SK-N-MC (cell line): Measurements from ENCODE around the gene VTI1B.
"Not testable (repeated sequence)": the region's sequence is repeated elsewhere in the genome, so short reads cannot be mapped to it uniquely, and the experiment has no call there.

Source experiments
- DNase-seq: peaks from one replicate; pipeline ENCODE4 v3.0.0-alpha.2; 2011; ENCODE audit warnings: low read depth, low spot score
- H3K27ac ChIP-seq: fragments of 200-600 bp; sonication (generic); 2 replicates; pipeline ENCODE4 v1.5.1; 2016; ENCODE audit warnings: mixed run types
- H3K36me3 ChIP-seq: fragments of 200-600 bp; sonication (generic); 2 replicates; pipeline ENCODE4 v1.6.1; 2017; ENCODE audit warnings: antibody characterized with exemption, low read length, mixed read lengths; ENCODE audit not compliant: insufficient read depth
- H3K4me3 ChIP-seq: fragments of 200-600 bp; sonication (generic); 2 replicates; pipeline ENCODE4 v1.5.1; 2016
- H3K9ac ChIP-seq: fragments of 200-600 bp; sonication (generic); 2 replicates; pipeline ENCODE4 v1.8.0; 2017; ENCODE audit warnings: mixed run types, mixed read lengths; ENCODE audit not compliant: insufficient read length
- H3K9me3 ChIP-seq: fragments of 200-600 bp; sonication (generic); 2 replicates; pipeline ENCODE4 v1.6.1; 2017; ENCODE audit warnings: low read depth, mild to moderate bottlenecking, antibody characterized with exemption, low read length, moderate library complexity, mixed read lengths
- EZH2 ChIP-seq: fragments of 200-600 bp; sonication (generic); IDR thresholded peaks from one replicate; pipeline ENCODE4 v1.6.1; 2017; ENCODE audit warnings: antibody characterized with exemption
- FOXP2 ChIP-seq: optimal IDR thresholded peaks from 2 replicates; pipeline ENCODE3; 2011; ENCODE audit warnings: mild to moderate bottlenecking, moderate library complexity; ENCODE audit not compliant: insufficient read depth; ENCODE audit errors: extremely low read length, control extremely low read depth
- POLR2AphosphoS5 ChIP-seq: IDR thresholded peaks from 2 replicates; pipeline ENCODE4 v1.6.1; 2012; ENCODE audit warnings: mild to moderate bottlenecking, low read depth, low read length, borderline replicate concordance

VTI1B gene

GRCh38 chr14:67643713-67644112 is 30.7 kb downstream of the VTI1B start:
- no peak for DNase-seq
- Histone ChIP-seq H3K9ac (no peak overlapping the region), H3K4me3 (no peak overlapping the region), H3K9me3 (no peaks in the 10 kb centered on the region), H3K36me3 (peaks cover 43% of the 10 kb centered on the region), H3K27ac (no peak overlapping the region; the same call in 1 of the 2 replicates)
- no peak for TF ChIP-seq EZH2
- TF ChIP-seq POLR2AphosphoS5, result no peak
- TF ChIP-seq FOXP2, result no peak

GRCh38 chr14:67641902-67642749 is 32.3 kb downstream of the VTI1B start:
- no peak for DNase-seq
- no peak overlapping the region for H3K27ac ChIP-seq
- H3K9ac ChIP-seq, result no peak overlapping the region
- H3K4me3 ChIP-seq, result no peak overlapping the region
- peaks cover 31% of the 10 kb centered on the region for H3K36me3 ChIP-seq
- TF ChIP-seq EZH2, result no peak
- TF ChIP-seq POLR2AphosphoS5, result no peak
- no peaks in the 10 kb centered on the region for H3K9me3 ChIP-seq

- no peak for TF ChIP-seq EZH2
- no peak for TF ChIP-seq POLR2AphosphoS5
- TF ChIP-seq FOXP2, result no peak
- H3K27ac ChIP-seq, result no peak overlapping the region
- DNase-seq, result no peak
- H3K4me3 ChIP-seq, result no peak overlapping the region
- H3K36me3 ChIP-seq, result peaks cover 26% of the 10 kb centered on the region
- no peak overlapping the region for H3K9ac ChIP-seq
- no peaks in the 10 kb centered on the region for H3K9me3 ChIP-seq
Measured at GRCh38 chr14:67641480-67641879, 33.0 kb downstream of the VTI1B start.

GRCh38 chr14:67638642-67639041 is 35.8 kb downstream of the VTI1B start:
- TF ChIP-seq FOXP2 (no peak), POLR2AphosphoS5 (no peak), EZH2 (no peak)
- H3K4me3 ChIP-seq, result no peak overlapping the region
- no peak overlapping the region for H3K27ac ChIP-seq
- H3K9me3 ChIP-seq, result no peaks in the 10 kb centered on the region
- no peak overlapping the region for H3K9ac ChIP-seq
- peaks cover 6% of the 10 kb centered on the region; the same call in 1 of the 2 replicates for H3K36me3 ChIP-seq
- no peak for DNase-seq

GRCh38 chr14:67636361-67636919 is 38.0 kb downstream of the VTI1B start:
- Histone ChIP-seq H3K4me3 (no peak overlapping the region), H3K9ac (peak overlapping the region; percentile 45), H3K9me3 (no peaks in the 10 kb centered on the region), H3K36me3 (no peaks in the 10 kb centered on the region), H3K27ac (peak overlapping the region; percentile 60; the same call in 1 of the 2 replicates)
- TF ChIP-seq EZH2 (no peak), FOXP2 (no peak), POLR2AphosphoS5 (no peak)
- DNase-seq, result no peak

GRCh38 chr14:67633451-67634147 is 40.8 kb downstream of the VTI1B start:
- no peaks in the 10 kb centered on the region for H3K36me3 ChIP-seq
- no peak overlapping the region for H3K4me3 ChIP-seq
- H3K9ac ChIP-seq, result no peak overlapping the region
- no peak for DNase-seq
- TF ChIP-seq POLR2AphosphoS5, result no peak
- no peak for TF ChIP-seq EZH2
- no peak for TF ChIP-seq FOXP2
- no peak overlapping the region for H3K27ac ChIP-seq
- no peaks in the 10 kb centered on the region for H3K9me3 ChIP-seq

- Histone ChIP-seq H3K9me3 (no peaks in the 10 kb centered on the region), H3K4me3 (no peak overlapping the region), H3K27ac (no peak overlapping the region), H3K36me3 (no peaks in the 10 kb centered on the region), H3K9ac (no peak overlapping the region)
- DNase-seq, result no peak
- TF ChIP-seq FOXP2 (no peak), EZH2 (no peak), POLR2AphosphoS5 (no peak)
Measured at GRCh38 chr14:67630938-67631337, 43.5 kb downstream of the VTI1B start.

GRCh38 chr14:67630186-67630585 is 44.2 kb downstream of the VTI1B start:
- H3K9me3 ChIP-seq, result no peaks in the 10 kb centered on the region
- no peaks in the 10 kb centered on the region; the same call in 1 of the 2 replicates for H3K36me3 ChIP-seq
- H3K9ac ChIP-seq, result no peak overlapping the region
- DNase-seq, result no peak
- H3K27ac ChIP-seq, result no peak overlapping the region
- TF ChIP-seq EZH2 (no peak), POLR2AphosphoS5 (no peak), FOXP2 (no peak)
- no peak overlapping the region for H3K4me3 ChIP-seq

- Histone ChIP-seq H3K9ac (no peak overlapping the region), H3K4me3 (no peak overlapping the region), H3K36me3 (peaks cover 14% of the 10 kb centered on the region), H3K9me3 (no peaks in the 10 kb centered on the region), H3K27ac (no peak overlapping the region)
- no peak for TF ChIP-seq EZH2
- TF ChIP-seq POLR2AphosphoS5, result no peak
- TF ChIP-seq FOXP2, result no peak
- no peak for DNase-seq
Measured at GRCh38 chr14:67627519-67627918, 46.9 kb downstream of the VTI1B start.

- DNase-seq, H3K27ac ChIP-seq, H3K4me3 ChIP-seq, H3K9me3 ChIP-seq, H3K9ac ChIP-seq: not testable (repeated sequence)
- peaks cover 14% of the 10 kb centered on the region for H3K36me3 ChIP-seq
Measured at GRCh38 chr14:67626131-67626530, 48.3 kb downstream of the VTI1B start.
